ENCODE results near the gene UGT1A5. TPM values are rescaled to one million over a fixed set of nuclear protein-coding genes. Genes with fewer than 3 reads are reported as not detected.
A peak's percentile ranks its signal among the peaks of the same experiment; 100 is the strongest.

UGT1A5 gene
- total and polyA plus RNA-seq, 2 of the 13 experiments (the other 11 are each of a cell fraction or from before 2014, with no cell fraction given), result not detected

- TF ChIP-seq CREBL2 (CRISPR knock-in tag; IDR thresholded peaks at IDR 0.05; ENCODE audit: borderline replicate concordance) (no peak), PRDM10 (CRISPR knock-in tag; IDR thresholded peaks at IDR 0.05; ENCODE audit: low read depth) (0 out of 2 replicates have a peak, but pooled peaks have one; percentile 42), PITX1 (CRISPR knock-in tag; IDR thresholded peaks at IDR 0.05) (peak; percentile 98), RERE (CRISPR knock-in tag; IDR thresholded peaks at IDR 0.05; ENCODE audit: low read depth) (peak; percentile 100), POLR2AphosphoS5 (IDR thresholded peaks at IDR 0.05; ENCODE audit: low read depth, low read length) (no peak), CEBPB (IDR thresholded peaks at IDR 0.05; ENCODE audit: borderline replicate concordance, low read depth, low read length) (peak; percentile 73), ZNF703 (CRISPR knock-in tag; IDR thresholded peaks at IDR 0.05; ENCODE audit: borderline replicate concordance) (peak; percentile 94; the same call in 1 of the 2 replicates), FOXK2 (IDR thresholded peaks at IDR 0.05) (peak; percentile 82), NR2C2 (CRISPR knock-in tag; IDR thresholded peaks at IDR 0.05; ENCODE audit: borderline replicate concordance) (peak; percentile 82), DMAP1 (CRISPR knock-in tag; IDR thresholded peaks at IDR 0.05) (0 out of 2 replicates have a peak, but pooled peaks have one; percentile 49), SPEN (CRISPR knock-in tag; IDR thresholded peaks at IDR 0.05; ENCODE audit: low read depth) (peak; percentile 84), MEIS2 (CRISPR knock-in tag; IDR thresholded peaks at IDR 0.05) (peak; percentile 89), ZNF12 (CRISPR knock-in tag; IDR thresholded peaks at IDR 0.05) (peak; percentile 74), MATR3 (CRISPR knock-in tag; IDR thresholded peaks at IDR 0.05) (no peak), ESRRA (CRISPR knock-in tag; IDR thresholded peaks at IDR 0.05; ENCODE audit: low read depth) (peak; percentile 88), PRDM4 (CRISPR knock-in tag; IDR thresholded peaks at IDR 0.05; ENCODE audit: borderline replicate concordance) (no peak), CHCHD3 (CRISPR knock-in tag; IDR thresholded peaks at IDR 0.05) (0 out of 2 replicates have a peak, but pooled peaks have one; percentile 42), KLF16 (CRISPR knock-in tag; IDR thresholded peaks at IDR 0.05) (peak in 1 of 2 experiments; percentile 92; a peak in 2 of 4 replicates)
Observed at GRCh38 chr2:233745073-233745755, 32.5 kb downstream of the UGT1A5 start (continued).

Data from HepG2 (cell line).